Kidney (tissue), 14 donors: Measurements from ENCODE around the gene ARHGEF17. TPM values are rescaled to one million over a fixed set of nuclear protein-coding genes. Genes with fewer than 3 reads are reported as not detected.

Experiments
- DNase-seq, 5 donors: peaks; one replicate each; pipeline ENCODE4 v3.0.0-alpha.2; 2013 to 2020
- FAIRE-seq: peaks from 2 replicates; lab custom pipeline; 2012; peaks lifted over from hg19 to GRCh38; lab: Jason Lieb, UNC
- H3K27ac ChIP-seq, 2 donors: one replicate each; pipeline ENCODE4 v1.7.0; 2013; ENCODE audit warnings: low read depth in 2 of 2, low read length in 2 of 2, inconsistent platforms in 1 of 2
- H3K27me3 ChIP-seq: one replicate; pipeline ENCODE4 v1.7.1; 2013; ENCODE audit warnings: low read length, inconsistent platforms; ENCODE audit not compliant: control insufficient read depth, insufficient read depth
- H3K36me3 ChIP-seq, 3 donors: one replicate each; pipeline versions ENCODE4 v1.7.0 to v1.7.1; 2013; ENCODE audit warnings: low read length in 3 of 3, control low read depth in 1 of 3, inconsistent platforms in 1 of 3; ENCODE audit not compliant: insufficient read depth in 3 of 3, control insufficient read depth in 2 of 3
- H3K4me1 ChIP-seq, 3 donors: one replicate each; pipeline versions ENCODE4 v1.7.0 to v1.7.1; 2013; ENCODE audit warnings: low read length in 3 of 3, inconsistent platforms in 1 of 3, low read depth in 1 of 3; ENCODE audit not compliant: control insufficient read depth in 2 of 3, insufficient read depth in 2 of 3
- H3K4me3 ChIP-seq, 3 donors: one replicate each; pipeline versions ENCODE4 v1.7.0 to v1.8.1; 2013; ENCODE audit warnings: low read length in 3 of 3, control low read depth in 1 of 3, inconsistent platforms in 1 of 3
- H3K9ac ChIP-seq, 3 donors: one replicate each; pipeline versions ENCODE4 v1.7.0 to v1.7.1; 2013; ENCODE audit warnings: low read length in 3 of 3, control low read depth in 1 of 3, inconsistent platforms in 1 of 3
- H3K9me3 ChIP-seq, 3 donors: one replicate each; pipeline versions ENCODE4 v1.7.0 to v1.7.1; 2013; ENCODE audit warnings: low read length in 3 of 3, control low read depth in 1 of 3, inconsistent platforms in 1 of 3; ENCODE audit not compliant: control insufficient read depth in 2 of 3, insufficient read depth in 1 of 3
- intact Hi-C: fragments of 100-400 bp; cut with DNase I; formaldehyde crosslinking; loops from one replicate; pipeline ENCODE4 v1.11.1; 2022
- polyA plus RNA-seq: library from polyadenylated mRNA; stranded (reverse); fragments of 350-450 nt; fragmentation: Illumina TruSeq; extraction: RNeasy Lipid Tissue Mini Kit (QIAGEN cat#74804); gene quantifications from one replicate; pipeline ENCODE4 v1.2.3, GENCODE V29; 2014; ENCODE audit warnings: low read depth, low replicate concordance; ENCODE audit not compliant: insufficient read depth
- total RNA-seq: library from RNA; stranded (reverse); fragmentation: NEBNext Ultra II Directional; extraction: Animal tissue kit (Norgen Biotek cat#: 25700); gene quantifications from one replicate; pipeline ENCODE4 v1.2.1, GENCODE V29; 2021
- TF ChIP-seq, protein P1 (sequence below): IDR thresholded peaks from 3 replicates; pipeline ENCODE4 v1.5.1; 2012; ENCODE audit warnings: mild to moderate bottlenecking, moderate library complexity, borderline replicate concordance; ENCODE audit not compliant: insufficient read depth; ENCODE audit errors: extremely low read depth
- donor health status: control.
- donor health status: control.
- donor health status: control.
- donor health status: control.
- donor health status: control.
- donor health status: DM: yes; HTN: yes; CAD: no.
- donor health status: Normal renal cell carcinoma (clear cell type).

Gene ARHGEF17
- total and polyA plus RNA-seq, 2 donors from 2014 or later, result 36.6 to 68.2 TPM

- Histone ChIP-seq H3K27me3 (no peaks in the 10 kb centered on the region), H3K27ac (peak overlapping the region; percentile 73 to 76), H3K36me3 (peaks cover 0 to 20% (median under 1%) of the 10 kb centered on the region in 3 donors), H3K9ac (peak overlapping the region in 2 of 3 donors; percentile 11 to 86), H3K4me3 (peak overlapping the region; percentile 18 to 79 (median 53)), H3K4me1 (peaks cover 13 to 64% (median 48%) of the 10 kb centered on the region in 3 donors), H3K9me3 (no peaks in the 10 kb centered on the region)
- TF ChIP-seq, protein P1, sequence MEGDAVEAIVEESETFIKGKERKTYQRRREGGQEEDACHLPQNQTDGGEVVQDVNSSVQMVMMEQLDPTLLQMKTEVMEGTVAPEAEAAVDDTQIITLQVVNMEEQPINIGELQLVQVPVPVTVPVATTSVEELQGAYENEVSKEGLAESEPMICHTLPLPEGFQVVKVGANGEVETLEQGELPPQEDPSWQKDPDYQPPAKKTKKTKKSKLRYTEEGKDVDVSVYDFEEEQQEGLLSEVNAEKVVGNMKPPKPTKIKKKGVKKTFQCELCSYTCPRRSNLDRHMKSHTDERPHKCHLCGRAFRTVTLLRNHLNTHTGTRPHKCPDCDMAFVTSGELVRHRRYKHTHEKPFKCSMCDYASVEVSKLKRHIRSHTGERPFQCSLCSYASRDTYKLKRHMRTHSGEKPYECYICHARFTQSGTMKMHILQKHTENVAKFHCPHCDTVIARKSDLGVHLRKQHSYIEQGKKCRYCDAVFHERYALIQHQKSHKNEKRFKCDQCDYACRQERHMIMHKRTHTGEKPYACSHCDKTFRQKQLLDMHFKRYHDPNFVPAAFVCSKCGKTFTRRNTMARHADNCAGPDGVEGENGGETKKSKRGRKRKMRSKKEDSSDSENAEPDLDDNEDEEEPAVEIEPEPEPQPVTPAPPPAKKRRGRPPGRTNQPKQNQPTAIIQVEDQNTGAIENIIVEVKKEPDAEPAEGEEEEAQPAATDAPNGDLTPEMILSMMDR, result no peak
- FAIRE-seq (no peak), DNase-seq (peak in 1 of 5 donors; percentile 79)
- intact Hi-C loops, result no loop called here
These were observed 3.4 kb downstream of the ARHGEF17 start for GRCh38 chr11:73311394-73311869.

DNA sequence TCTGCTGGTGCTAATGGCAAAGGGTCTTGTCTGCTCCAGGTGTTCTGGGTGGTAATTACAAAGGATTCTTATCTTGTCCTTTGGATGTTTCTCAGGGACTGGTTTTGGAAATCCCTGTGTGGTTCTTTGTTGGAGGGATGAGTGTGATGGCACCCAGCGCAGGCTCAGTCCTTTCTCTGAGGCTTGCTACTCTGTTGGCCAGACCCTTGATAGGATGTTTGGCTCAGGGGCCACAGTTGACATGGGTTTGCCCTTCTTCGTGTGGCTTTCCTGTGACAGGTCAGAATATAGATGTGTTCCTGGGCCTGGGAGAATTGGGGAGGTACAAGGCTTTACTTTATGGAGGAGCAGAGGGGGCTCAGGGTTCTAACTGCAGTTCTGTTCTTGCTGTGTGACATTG, 4.0 kb downstream of the ARHGEF17 start:
- Histone ChIP-seq H3K36me3 (peaks cover 0 to 20% (median 2%) of the 10 kb centered on the region in 3 donors), H3K9ac (peak overlapping the region; percentile 11 to 86 (median 34)), H3K27me3 (no peaks in the 10 kb centered on the region), H3K27ac (peak overlapping the region in 1 of 2 donors; percentile 76), H3K4me3 (peak overlapping the region; percentile 4 to 79 (median 53)), H3K4me1 (peaks cover 13 to 68% (median 50%) of the 10 kb centered on the region in 3 donors), H3K9me3 (no peaks in the 10 kb centered on the region)
- TF ChIP-seq, protein P1, result no peak
- DNase-seq (no peak), FAIRE-seq (no peak)
- intact Hi-C loops, result no loop called here

- peaks cover 12 to 75% (median 58%) of the 10 kb centered on the region in 3 donors for H3K4me1 ChIP-seq
These were observed 4.8 kb downstream of the ARHGEF17 start for GRCh38 chr11:73312851-73313327.

More at GRCh38 chr11:73312851-73313327, 4.8 kb downstream of the ARHGEF17 start:
- FAIRE-seq (no peak), DNase-seq (peak in 4 of 5 donors; percentile 65 to 78 (median 74))
- intact Hi-C loops, result no loop called here
- H3K9me3 ChIP-seq, result no peaks in the 10 kb centered on the region
- peaks cover 0 to 20% (median 2%) of the 10 kb centered on the region in 3 donors for H3K36me3 ChIP-seq
- H3K4me3 ChIP-seq, result peak overlapping the region; percentile 28 to 79 (median 62)
- H3K27me3 ChIP-seq, result no peaks in the 10 kb centered on the region
- H3K9ac ChIP-seq, result peak overlapping the region in 2 of 3 donors; percentile 3 to 86
- TF ChIP-seq, protein P1, result no peak
- H3K27ac ChIP-seq, result peak overlapping the region; percentile 24 to 87
